Breast epithelium (tissue), 4 donors: Measurements from ENCODE around the gene NCOA4. TPM values are rescaled to one million over a fixed set of nuclear protein-coding genes. Genes with fewer than 3 reads are reported as not detected.

ENCODE experiments used
- DNase-seq, 2 donors: peaks; one replicate each; pipeline ENCODE4 v3.0.0-alpha.2; 2019; ENCODE audit warnings: low spot score in 2 of 2
- H3K27ac ChIP-seq, 2 donors: fragments of 200-600 bp; sonication (generic) in 1 of 2; one replicate each; pipeline ENCODE4 v1.5.1; 2016 to 2019; ENCODE audit warnings: mild to moderate bottlenecking in 1 of 2
- H3K27me3 ChIP-seq, 2 donors: fragments of 200-600 bp; sonication (generic) in 1 of 2; one replicate each; pipeline versions ENCODE4 v1.5.1 to v1.6.0; 2017 to 2019; ENCODE audit warnings: control low read depth in 1 of 2, mild to moderate bottlenecking in 1 of 2
- H3K36me3 ChIP-seq: fragments of 200-600 bp; one replicate; pipeline ENCODE4 v1.5.1; 2019
- H3K4me1 ChIP-seq, 2 donors: fragments of 200-600 bp; sonication (generic); one replicate each; pipeline ENCODE4 v1.5.1; 2016 to 2019; ENCODE audit warnings: control low read depth in 1 of 2
- H3K4me3 ChIP-seq, 3 donors: fragments of 200-600 bp; sonication (generic); 1 replicate in 2 of 3; 2 replicates in 1 of 3; pipeline ENCODE4 v1.5.1; 2016 to 2019; ENCODE audit warnings: mild to moderate bottlenecking in 3 of 3, moderate library complexity in 2 of 3
- H3K9me3 ChIP-seq, 2 donors: fragments of 200-600 bp; sonication (generic) in 1 of 2; one replicate each; pipeline ENCODE4 v1.5.1; 2016 to 2019; ENCODE audit warnings: control low read depth in 1 of 2
- POLR2A ChIP-seq: fragments of 450-650 bp; IDR thresholded peaks from one replicate; pipeline ENCODE4 v1.6.1; 2016; ENCODE audit warnings: antibody characterized with exemption, mild to moderate bottlenecking, moderate library complexity
- POLR2AphosphoS5 ChIP-seq, 3 donors: sonication (generic); formaldehyde crosslinking; IDR thresholded peaks; one replicate each; pipeline ENCODE4 v1.6.1; 2017; ENCODE audit warnings: antibody characterized with exemption in 3 of 3
- intact Hi-C: fragments of 100-400 bp; cut with DNase I; formaldehyde crosslinking; loops from one replicate; pipeline ENCODE4 v1.15.1; 2023; ENCODE audit warnings: low total_unique reads
- total RNA-seq, 3 donors: library from RNA; depleted of rRNA; stranded (reverse); fragments of >200 nt; gene quantifications; one replicate each; pipeline ENCODE4 v1.1.0, GENCODE V29; 2016
- TF ChIP-seq, protein P1 (sequence below), 3 donors: fragments of 450-650 bp; IDR thresholded peaks; one replicate each; pipeline ENCODE4 v1.5.1; 2016 to 2017; ENCODE audit warnings: antibody characterized with exemption in 3 of 3, mild to moderate bottlenecking in 3 of 3, moderate library complexity in 3 of 3

Gene NCOA4
- total RNA-seq, 3 donors from 2014 or later: 121 to 200 (median 189) TPM

GRCh38 chr10:46031648-46032532, 1.5 kb upstream of the NCOA4 start:
- Histone ChIP-seq H3K27me3 (no peaks in the 10 kb centered on the region), H3K36me3 (no peaks in the 10 kb centered on the region), H3K27ac (no peak overlapping the region), H3K4me1 (peaks cover 0 to 11% of the 10 kb centered on the region in 2 donors), H3K4me3 (no peak overlapping the region), H3K9me3 (no peaks in the 10 kb centered on the region)
- intact Hi-C loops: no loop called here
- no peak for TF ChIP-seq POLR2A
- TF ChIP-seq POLR2AphosphoS5 (IDR thresholded peaks at IDR 0.05): no peak
- TF ChIP-seq, protein P1, sequence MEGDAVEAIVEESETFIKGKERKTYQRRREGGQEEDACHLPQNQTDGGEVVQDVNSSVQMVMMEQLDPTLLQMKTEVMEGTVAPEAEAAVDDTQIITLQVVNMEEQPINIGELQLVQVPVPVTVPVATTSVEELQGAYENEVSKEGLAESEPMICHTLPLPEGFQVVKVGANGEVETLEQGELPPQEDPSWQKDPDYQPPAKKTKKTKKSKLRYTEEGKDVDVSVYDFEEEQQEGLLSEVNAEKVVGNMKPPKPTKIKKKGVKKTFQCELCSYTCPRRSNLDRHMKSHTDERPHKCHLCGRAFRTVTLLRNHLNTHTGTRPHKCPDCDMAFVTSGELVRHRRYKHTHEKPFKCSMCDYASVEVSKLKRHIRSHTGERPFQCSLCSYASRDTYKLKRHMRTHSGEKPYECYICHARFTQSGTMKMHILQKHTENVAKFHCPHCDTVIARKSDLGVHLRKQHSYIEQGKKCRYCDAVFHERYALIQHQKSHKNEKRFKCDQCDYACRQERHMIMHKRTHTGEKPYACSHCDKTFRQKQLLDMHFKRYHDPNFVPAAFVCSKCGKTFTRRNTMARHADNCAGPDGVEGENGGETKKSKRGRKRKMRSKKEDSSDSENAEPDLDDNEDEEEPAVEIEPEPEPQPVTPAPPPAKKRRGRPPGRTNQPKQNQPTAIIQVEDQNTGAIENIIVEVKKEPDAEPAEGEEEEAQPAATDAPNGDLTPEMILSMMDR (IDR thresholded peaks at IDR 0.05): no peak
- DNase-seq: no peak

DNA sequence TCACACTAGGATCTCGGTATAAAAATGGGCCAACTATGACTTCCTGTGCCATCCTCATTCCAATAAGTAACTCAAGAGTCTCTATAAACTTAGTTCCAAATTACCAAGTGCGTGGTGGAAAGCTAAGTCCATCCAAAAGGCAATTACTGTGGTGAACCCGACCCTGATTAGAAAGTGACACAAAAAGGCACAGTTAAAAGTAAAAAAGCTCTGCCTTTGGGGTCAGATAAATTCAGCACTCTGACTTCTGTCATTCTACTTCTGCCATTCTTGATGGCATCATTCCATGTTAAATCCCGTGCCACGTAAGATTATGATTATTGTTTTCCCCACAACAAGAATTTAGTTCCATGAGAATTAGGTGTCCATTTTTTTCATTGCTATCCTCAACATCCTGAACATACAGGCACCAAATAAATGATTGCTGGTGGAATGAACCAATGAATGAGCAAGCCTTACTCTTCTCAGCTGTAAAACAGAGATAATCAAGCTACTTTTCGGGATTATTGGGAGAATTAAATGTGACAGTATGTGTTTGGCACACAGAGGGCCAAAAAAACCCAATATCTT, 877 bp downstream of the NCOA4 start:
- intact Hi-C loops: no loop called here
- H3K9me3 ChIP-seq: no peaks in the 10 kb centered on the region

DNA sequence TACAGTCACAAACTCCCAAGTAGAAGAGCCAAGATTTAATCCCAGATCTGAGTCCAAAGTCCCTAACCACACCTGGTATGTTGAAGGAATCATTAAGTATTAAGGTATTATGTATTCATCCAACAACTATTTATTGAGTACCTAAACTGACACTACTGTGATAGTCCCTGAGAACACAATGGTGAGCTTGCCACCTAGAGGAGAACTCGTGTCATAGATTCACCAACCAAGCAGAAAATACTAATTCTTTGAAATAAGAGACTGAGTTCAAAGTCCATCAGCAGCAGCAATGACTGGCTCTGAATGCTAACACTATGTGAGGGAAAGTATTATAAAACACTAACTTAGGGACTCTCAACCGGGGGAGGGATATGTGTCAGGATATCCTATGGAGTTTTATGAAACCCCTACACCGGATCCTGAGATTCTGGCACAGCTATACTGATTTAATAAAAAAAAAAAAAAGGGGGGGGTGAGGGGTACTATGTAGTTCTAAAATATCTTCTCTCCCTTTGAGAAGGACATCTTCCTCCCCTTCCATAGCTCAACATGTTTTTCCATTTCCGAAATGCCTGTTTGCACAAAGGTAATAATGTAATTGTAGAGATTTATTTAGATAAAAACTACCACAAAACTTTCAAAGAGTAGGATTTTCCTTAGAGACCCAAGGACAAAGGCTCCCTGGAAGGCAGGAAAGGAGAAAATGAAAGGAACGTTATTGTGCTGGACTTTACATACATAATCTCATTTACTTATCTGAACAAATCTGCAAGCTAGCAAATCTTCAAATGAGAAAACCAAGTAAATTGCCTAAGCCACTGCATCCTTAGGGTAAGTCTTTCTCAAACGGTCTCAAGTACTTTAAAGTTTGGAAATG, 1.6 kb downstream of the NCOA4 start:
- peak overlapping the region; percentile 65 to 87 (median 65) for H3K4me3 ChIP-seq
- H3K27ac ChIP-seq: peak overlapping the region; percentile 92 to 95
- intact Hi-C loops: no loop called here
- no peaks in the 10 kb centered on the region for H3K36me3 ChIP-seq
- no peaks in the 10 kb centered on the region for H3K9me3 ChIP-seq
- peaks cover 0 to 11% of the 10 kb centered on the region in 2 donors for H3K4me1 ChIP-seq
- DNase-seq: no peak
- no peak for TF ChIP-seq POLR2AphosphoS5 (IDR thresholded peaks at IDR 0.05)
- TF ChIP-seq, protein P1 (IDR thresholded peaks at IDR 0.05): peak in 2 of 3 donors; percentile 36 to 45
- no peaks in the 10 kb centered on the region for H3K27me3 ChIP-seq

More for the DNA sequence above, 877 bp downstream of the NCOA4 start:
- H3K27me3 ChIP-seq: no peaks in the 10 kb centered on the region
- TF ChIP-seq, protein P1 (IDR thresholded peaks at IDR 0.05): no peak
- TF ChIP-seq POLR2AphosphoS5 (IDR thresholded peaks at IDR 0.05): no peak
- no peak for TF ChIP-seq POLR2A
- DNase-seq: no peak
- H3K4me1 ChIP-seq: peaks cover 0 to 11% of the 10 kb centered on the region in 2 donors
- H3K36me3 ChIP-seq: no peaks in the 10 kb centered on the region
- H3K27ac ChIP-seq: peak overlapping the region; percentile 92 to 95
- H3K4me3 ChIP-seq: peak overlapping the region; percentile 65 to 87 (median 65)

DNA sequence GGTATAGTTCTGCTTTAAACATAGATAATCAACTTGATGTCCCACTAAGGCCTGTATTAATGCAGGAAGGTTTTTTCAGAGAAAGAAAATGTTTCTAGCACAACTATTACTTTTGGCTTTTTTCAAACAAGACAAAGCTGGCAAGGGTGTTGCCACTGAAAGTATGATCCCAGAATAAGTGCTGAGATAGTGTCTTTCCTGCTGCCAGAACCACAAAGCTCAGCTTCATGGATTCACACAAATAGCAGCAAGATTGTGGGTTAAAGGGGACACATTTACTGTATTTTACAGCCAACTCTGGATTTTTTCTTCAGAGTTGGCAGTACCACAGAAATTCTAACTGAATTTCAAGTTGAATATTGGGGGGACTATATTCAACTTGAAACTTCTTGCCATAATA, 4.3 kb downstream of the NCOA4 start:
- Histone ChIP-seq H3K27ac (no peak overlapping the region), H3K9me3 (no peaks in the 10 kb centered on the region), H3K27me3 (no peaks in the 10 kb centered on the region), H3K4me3 (no peak overlapping the region), H3K36me3 (no peaks in the 10 kb centered on the region), H3K4me1 (peaks cover 0 to 11% of the 10 kb centered on the region in 2 donors)
- TF ChIP-seq POLR2A: no peak
- TF ChIP-seq, protein P1 (IDR thresholded peaks at IDR 0.05): no peak
- no peak for TF ChIP-seq POLR2AphosphoS5 (IDR thresholded peaks at IDR 0.05)
- intact Hi-C loops: no loop called here
- no peak for DNase-seq
